HL-60 (cell line): ENCODE measurements around the gene ABLIM1.

Experiments used
- DNase-seq, 2 experiments: peaks; one replicate each; pipeline ENCODE4 v3.0.0-alpha.2; 2010 to 2020; ENCODE audit warnings: low read depth in 1 of 2, low spot score in 1 of 2
- H3K27ac ChIP-seq: fragments of 250-450 bp; sonication (Bioruptor Pico); replicated peaks from 2 replicates; pipeline ENCODE4 v1.5.1; 2020; ENCODE audit warnings: mild to moderate bottlenecking, moderate library complexity
- H3K27me3 ChIP-seq: fragments of 250-450 bp; sonication (Bioruptor Pico); 2 replicates; pipeline ENCODE4 v1.5.1; 2021; ENCODE audit warnings: mild to moderate bottlenecking, moderate library complexity; ENCODE audit not compliant: insufficient read depth, poor library complexity, severe bottlenecking
- H3K4me3 ChIP-seq: replicated peaks from 2 replicates; pipeline ENCODE4 v1.5.1; 2011; ENCODE audit warnings: mild to moderate bottlenecking, control low read depth, low read length; ENCODE audit not compliant: insufficient read depth
- CTCF ChIP-seq: IDR thresholded peaks from one replicate; pipeline ENCODE4 v1.5.1; 2011; ENCODE audit warnings: low read length, control low read depth, inconsistent platforms; ENCODE audit not compliant: insufficient read depth
- GABPA ChIP-seq: IDR thresholded peaks from 2 replicates; pipeline ENCODE4 v1.6.1; 2012; ENCODE audit warnings: low read depth
- POLR2AphosphoS5 ChIP-seq: IDR thresholded peaks from 2 replicates; pipeline ENCODE4 v1.6.1; 2012; ENCODE audit warnings: low read depth
- REST ChIP-seq: IDR thresholded peaks from 2 replicates; pipeline ENCODE4 v1.6.1; 2012; ENCODE audit warnings: low read depth; ENCODE audit not compliant: insufficient replicate concordance
- SPI1 ChIP-seq: IDR thresholded peaks from 2 replicates; pipeline ENCODE4 v1.6.1; 2012; ENCODE audit warnings: low read depth, mild to moderate bottlenecking, borderline replicate concordance

The ABLIM1 gene

GRCh38 chr10:114538181-114538906, 119.7 kb downstream of the ABLIM1 start:
- peak in 1 of 2 experiments; percentile 47 for DNase-seq

GRCh38 chr10:114537736-114538135, 120.3 kb downstream of the ABLIM1 start:
- no peak overlapping the region for H3K4me3 ChIP-seq
- TF ChIP-seq REST (no peak), SPI1 (no peak), CTCF (no peak)
- DNase-seq, result no peak
- no peak overlapping the region for H3K27ac ChIP-seq
- no peaks in the 10 kb centered on the region for H3K27me3 ChIP-seq

More at GRCh38 chr10:114538181-114538906, 119.7 kb downstream of the ABLIM1 start:
- Histone ChIP-seq H3K4me3 (no peak overlapping the region), H3K27ac (no peak overlapping the region), H3K27me3 (no peaks in the 10 kb centered on the region)
- no peak for TF ChIP-seq GABPA
- no peak for TF ChIP-seq REST
- no peak for TF ChIP-seq SPI1
- no peak for TF ChIP-seq CTCF
- no peak for TF ChIP-seq POLR2AphosphoS5

- Histone ChIP-seq H3K4me3 (no peak overlapping the region), H3K27me3 (no peaks in the 10 kb centered on the region), H3K27ac (no peak overlapping the region)
- TF ChIP-seq SPI1, result no peak
- TF ChIP-seq GABPA, result no peak
- TF ChIP-seq POLR2AphosphoS5, result no peak
- TF ChIP-seq REST, result no peak
- TF ChIP-seq CTCF, result no peak
- no peak for DNase-seq
Observed at GRCh38 chr10:114534571-114534981, 123.5 kb downstream of the ABLIM1 start.
